Chondrocyte (in vitro differentiated cells): ENCODE results near the gene CXXC5. TPM values are rescaled to one million over a fixed set of nuclear protein-coding genes. Genes with fewer than 3 reads are reported as not detected.
"Not testable (repeated sequence)": the region's sequence is repeated elsewhere in the genome, so short reads cannot be mapped to it uniquely, and the experiment has no call there.

Source experiments
- DNase-seq: peaks from one replicate; pipeline ENCODE4 v3.0.0; 2021; ENCODE audit warnings: mixed read lengths, low spot score
- H3K27ac Mint-ChIP-seq: one replicate; pipeline ENCODE4 v1.8.0; 2021; ENCODE audit warnings: mild to moderate bottlenecking, moderate library complexity, mixed read lengths; ENCODE audit not compliant: unreplicated experiment
- H3K27me3 Mint-ChIP-seq: 2 replicates; pipeline ENCODE4 v1.8.0; 2021; ENCODE audit warnings: low read depth, mixed read lengths
- H3K36me3 Mint-ChIP-seq: 2 replicates; pipeline ENCODE4 v1.8.0; 2021; ENCODE audit warnings: low read depth, mixed read lengths
- H3K4me1 Mint-ChIP-seq: 2 replicates; pipeline ENCODE4 v1.8.0; 2021; ENCODE audit warnings: low read depth, mild to moderate bottlenecking, mixed read lengths
- H3K4me3 Mint-ChIP-seq: one replicate; pipeline ENCODE4 v1.8.0; 2021; ENCODE audit warnings: mild to moderate bottlenecking, moderate library complexity, mixed read lengths; ENCODE audit not compliant: unreplicated experiment
- H3K9me3 Mint-ChIP-seq: 2 replicates; pipeline ENCODE4 v1.8.0; 2021; ENCODE audit warnings: low read depth, mixed read lengths
- CTCF ChIP-seq: fragments of 200-600 bp; sonication (generic); IDR thresholded peaks from 2 replicates; pipeline ENCODE4 v1.5.0; 2021; ENCODE audit warnings: antibody characterized with exemption, mild to moderate bottlenecking, moderate library complexity
- total RNA-seq: library from RNA; stranded (reverse); gene quantifications from 3 replicates; pipeline ENCODE4 v1.2.1, GENCODE V29; 2021

CXXC5 gene
- total RNA-seq, 1 donor from 2014 or later = 144 TPM

DNA sequence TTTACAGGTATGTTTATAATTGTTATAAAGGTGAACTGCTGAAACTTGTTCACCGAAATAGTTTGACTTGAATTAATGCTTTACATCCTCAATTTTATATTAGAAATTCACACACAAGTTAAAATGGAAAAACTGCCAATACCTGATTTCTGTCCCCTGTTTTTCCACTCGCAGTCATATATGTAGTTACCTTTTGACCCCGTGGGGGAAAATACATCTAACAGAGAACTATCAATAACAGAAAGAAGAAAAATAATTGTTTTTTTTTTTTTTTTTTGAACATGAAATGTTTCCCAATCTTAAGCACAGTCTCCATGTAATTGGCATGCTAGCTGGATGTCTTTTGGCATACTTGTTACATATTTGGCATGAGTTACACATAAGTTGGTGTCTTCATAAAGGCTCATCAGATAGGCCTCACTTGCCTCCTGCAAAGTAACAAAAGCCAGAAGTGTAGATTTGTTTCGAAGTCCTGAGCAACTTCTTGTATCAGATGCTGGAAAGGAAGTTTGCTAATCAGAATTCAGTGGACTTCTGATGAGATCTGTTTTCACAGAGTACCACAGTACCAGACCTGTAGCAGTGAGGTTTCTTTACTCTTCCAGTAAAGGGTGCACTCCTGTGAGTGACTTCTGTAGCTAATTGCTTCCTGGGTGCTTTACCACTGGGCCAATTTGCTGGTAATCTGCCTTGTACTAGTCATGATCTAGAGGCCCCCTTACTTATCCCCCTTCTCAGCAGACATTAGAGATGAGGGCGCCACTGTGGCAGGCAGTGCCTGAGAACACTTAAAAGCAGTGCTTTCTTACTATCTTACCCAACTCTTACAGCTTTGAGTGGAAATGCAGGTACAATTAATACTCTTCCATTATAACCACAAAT is 36.2 kb upstream of the CXXC5 start:
- Mint-ChIP-seq H3K27ac (no peak overlapping the region), H3K27me3 (no peaks in the 10 kb centered on the region), H3K4me1 (peaks cover 5% of the 10 kb centered on the region), H3K4me3 (no peak overlapping the region), H3K36me3 (peaks cover 6% of the 10 kb centered on the region), H3K9me3 (no peaks in the 10 kb centered on the region)
- no peak for DNase-seq
- no peak for TF ChIP-seq CTCF

DNA sequence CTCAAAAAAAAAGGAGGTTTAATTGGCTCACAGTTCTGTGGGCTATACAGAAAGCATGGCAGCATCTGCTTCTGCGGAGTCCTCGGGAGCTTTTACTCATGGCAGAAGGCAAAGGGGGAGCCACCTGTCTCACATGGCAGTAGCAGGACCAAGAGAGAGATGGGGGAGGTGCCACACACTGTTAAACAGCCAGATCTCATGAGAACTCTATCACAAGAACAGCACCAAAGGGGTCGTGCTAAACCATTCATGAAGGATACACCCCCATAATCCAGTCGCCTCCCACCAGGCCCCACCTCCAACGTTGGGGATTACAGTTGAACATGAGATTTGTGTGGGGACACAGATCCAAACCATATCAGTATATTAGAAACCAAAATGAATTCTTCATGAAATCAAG is 28.3 kb upstream of the CXXC5 start:
- no peaks in the 10 kb centered on the region for H3K9me3 Mint-ChIP-seq
- no peak overlapping the region for H3K4me3 Mint-ChIP-seq
- no peaks in the 10 kb centered on the region for H3K4me1 Mint-ChIP-seq
- H3K27me3 Mint-ChIP-seq = no peaks in the 10 kb centered on the region
- H3K36me3 Mint-ChIP-seq = peaks cover 27% of the 10 kb centered on the region
- no peak for DNase-seq
- no peak for TF ChIP-seq CTCF
- no peak overlapping the region for H3K27ac Mint-ChIP-seq

- not testable (repeated sequence) for H3K9me3 Mint-ChIP-seq, H3K27ac Mint-ChIP-seq, H3K27me3 Mint-ChIP-seq, DNase-seq, H3K4me1 Mint-ChIP-seq, H3K4me3 Mint-ChIP-seq
- H3K36me3 Mint-ChIP-seq = peaks cover 34% of the 10 kb centered on the region
Measured at GRCh38 chr5:139625398-139625797, 22.8 kb upstream of the CXXC5 start.

GRCh38 chr5:139630855-139631254 is 17.3 kb upstream of the CXXC5 start:
- Mint-ChIP-seq H3K36me3 (peaks cover 17% of the 10 kb centered on the region), H3K27ac (no peak overlapping the region), H3K9me3 (no peaks in the 10 kb centered on the region), H3K4me3 (no peak overlapping the region), H3K4me1 (peaks cover 20% of the 10 kb centered on the region), H3K27me3 (no peaks in the 10 kb centered on the region)
- no peak for DNase-seq
- TF ChIP-seq CTCF = no peak

- no peak for TF ChIP-seq CTCF
- H3K27ac Mint-ChIP-seq = no peak overlapping the region
- H3K27me3 Mint-ChIP-seq = no peaks in the 10 kb centered on the region
- no peak for DNase-seq
- H3K4me1 Mint-ChIP-seq = peaks cover 28% of the 10 kb centered on the region
- H3K4me3 Mint-ChIP-seq = no peak overlapping the region
- no peaks in the 10 kb centered on the region for H3K9me3 Mint-ChIP-seq
- peaks cover 14% of the 10 kb centered on the region for H3K36me3 Mint-ChIP-seq
Measured at GRCh38 chr5:139631520-139632165, 16.5 kb upstream of the CXXC5 start.
